T-cell (primary cell): ENCODE results near the gene MBNL3. TPM values are rescaled to one million over a fixed set of nuclear protein-coding genes. Genes with fewer than 3 reads are reported as not detected.

Experiments
- ATAC-seq, 4 experiments: fragments of 200-7000 bp in 3 of 4; fragments of 150-1000 bp in 1 of 4; cut with Tn5 transposase; replicated peaks in 1 of 4; 1 replicate in 3 of 4; 2 replicates in 1 of 4; pipeline ENCODE4 v1.10.0; 2021; ENCODE audit warnings: moderate library complexity in 3 of 4, mild to moderate bottlenecking in 2 of 4, moderate number of reproducible peaks in 1 of 4
- CTCF ChIA-PET, 2 donors: fragments of 300-600 bp; sonication (Branson Sonifier 250); formaldehyde crosslinking; loops; one replicate each; lab custom pipeline; 2022; ENCODE audit warnings: antibody characterized with exemption in 2 of 2; lab: Charles Lee
- POLR2A ChIA-PET, 2 donors: fragments of 300-600 bp; sonication (Branson Sonifier 250); formaldehyde crosslinking; loops; one replicate each; lab custom pipeline; 2022; ENCODE audit warnings: antibody characterized with exemption in 2 of 2; lab: Charles Lee
- DNase-seq, 35 experiments: peaks; one replicate each; pipeline versions ENCODE4 v3.0.0 to v3.0.0-alpha.2; 2013 to 2023
- H3K27ac ChIP-seq: one replicate; pipeline ENCODE4 v1.5.1; 2013; ENCODE audit warnings: low read length
- H3K27me3 ChIP-seq, 2 experiments: replicated peaks in 1 of 2; 1 replicate in 1 of 2; 2 replicates in 1 of 2; pipeline versions ENCODE4 v1.6.1 to v1.7.0; 2013; ENCODE audit warnings: low read length in 1 of 2, mixed read lengths in 1 of 2; ENCODE audit not compliant: control insufficient read depth in 2 of 2, insufficient read depth in 2 of 2; ENCODE audit errors: extremely low read depth in 1 of 2
- H3K36me3 ChIP-seq, 2 donors: 1 replicate in 1 of 2; 2 replicates in 1 of 2; pipeline versions ENCODE4 v1.6.1 to v1.7.0; 2013; ENCODE audit warnings: low read length in 1 of 2; ENCODE audit not compliant: control insufficient read depth in 2 of 2, insufficient read depth in 1 of 2; ENCODE audit errors: extremely low read depth in 1 of 2
- H3K4me1 ChIP-seq, 2 experiments: 1 replicate in 1 of 2; 2 replicates in 1 of 2; pipeline versions ENCODE4 v1.6.1 to v1.7.0; 2013; ENCODE audit warnings: low read length in 2 of 2, mixed read lengths in 1 of 2; ENCODE audit not compliant: insufficient read depth in 2 of 2, control insufficient read depth in 1 of 2; ENCODE audit errors: extremely low read depth in 1 of 2
- H3K4me3 ChIP-seq, 2 donors: 1 replicate in 1 of 2; 2 replicates in 1 of 2; pipeline versions ENCODE4 v1.5.1 to v1.7.0; 2013; ENCODE audit warnings: mild to moderate bottlenecking in 2 of 2, low read length in 1 of 2, moderate library complexity in 1 of 2; ENCODE audit not compliant: control insufficient read depth in 1 of 2; ENCODE audit errors: extremely low read depth in 1 of 2
- H3K9me3 ChIP-seq: 2 replicates; pipeline ENCODE4 v1.7.0; 2013
- H3K27ac Mint-ChIP-seq, 2 donors: one replicate each; pipeline ENCODE4 v1.8.0; 2020 to 2021; ENCODE audit warnings: mild to moderate bottlenecking in 2 of 2, mixed read lengths in 2 of 2
- H3K27me3 Mint-ChIP-seq, 2 donors: one replicate each; pipeline ENCODE4 v1.8.0; 2021 to 2022; ENCODE audit warnings: mixed read lengths in 2 of 2
- H3K36me3 Mint-ChIP-seq: one replicate; pipeline ENCODE4 v1.8.0; 2021; ENCODE audit warnings: mixed read lengths
- H3K4me1 Mint-ChIP-seq, 3 donors: one replicate each; pipeline ENCODE4 v1.8.0; 2020 to 2022; ENCODE audit warnings: mixed read lengths in 3 of 3, mild to moderate bottlenecking in 1 of 3
- H3K4me3 Mint-ChIP-seq, 3 donors: one replicate each; pipeline ENCODE4 v1.8.0; 2020 to 2022; ENCODE audit warnings: mild to moderate bottlenecking in 3 of 3, mixed read lengths in 3 of 3, moderate library complexity in 3 of 3
- H3K9me3 Mint-ChIP-seq, 3 donors: one replicate each; pipeline ENCODE4 v1.8.0; 2020 to 2022; ENCODE audit warnings: mixed read lengths in 3 of 3
- WGBS: methylation state at CpG from one replicate; pipeline ENCODE4 v1.1.5; 2013; ENCODE audit warnings: missing lambda C conversion rate; ENCODE audit not compliant: insufficient coverage; 5-methylcytosine and 5-hydroxymethylcytosine counted together
- total RNA-seq, 35 experiments: library from RNA in 6 of 35; stranded (reverse) in 6 of 35; fragments of 120-200 nt in 1 of 35; gene quantifications; one replicate each; pipeline versions ENCODE4 v1.2.1 to v1.2.4 and lab custom pipeline; 2013 to 2026

The MBNL3 gene
- total RNA-seq, 5 donors from 2014 or later (not counting 1 experiment from before 2014, with no cell fraction given): 23.3 to 39.5 (median 27.2) TPM

GRCh38 chrX:132390792-132391191 is 98.0 kb downstream of the MBNL3 start:
- Histone ChIP-seq H3K27me3 (no peaks in the 10 kb centered on the region), H3K4me1 (no peaks in the 10 kb centered on the region), H3K4me3 (no peak overlapping the region), H3K27ac (no peak overlapping the region), H3K9me3 (no peaks in the 10 kb centered on the region), H3K36me3 (peaks cover 0 to 6% of the 10 kb centered on the region in 2 donors)
- Mint-ChIP-seq H3K27me3 (peaks cover 0 to 15% of the 10 kb centered on the region in 2 donors), H3K36me3 (peaks cover 9% of the 10 kb centered on the region), H3K9me3 (no peaks in the 10 kb centered on the region), H3K27ac (no peak overlapping the region), H3K4me1 (no peaks in the 10 kb centered on the region), H3K4me3 (no peak overlapping the region)
- ChIA-PET CTCF (no interaction called here), POLR2A (no interaction called here)
- WGBS: 100% methylated on average over 1 of the region's 9 CpGs
- no peak for DNase-seq
- no peak for ATAC-seq

GRCh38 chrX:132389480-132389879 is 99.4 kb downstream of the MBNL3 start:
- no peak for DNase-seq
- Histone ChIP-seq H3K4me1 (no peaks in the 10 kb centered on the region), H3K27ac (no peak overlapping the region), H3K36me3 (peaks cover 0 to 6% of the 10 kb centered on the region in 2 donors), H3K27me3 (no peaks in the 10 kb centered on the region), H3K4me3 (no peak overlapping the region), H3K9me3 (no peaks in the 10 kb centered on the region)
- Mint-ChIP-seq H3K36me3 (peaks cover 9% of the 10 kb centered on the region), H3K9me3 (no peaks in the 10 kb centered on the region), H3K27ac (no peak overlapping the region), H3K27me3 (peaks cover 0 to 15% of the 10 kb centered on the region in 2 donors), H3K4me1 (no peaks in the 10 kb centered on the region), H3K4me3 (no peak overlapping the region)
- CTCF ChIA-PET: interaction anchor here in 1 of 2 donors (0.7 kb wide), 1 partner anchor 13 kb away, joined by 4 read pairs; no protein-coding TSS in a partner anchor
- ATAC-seq: no peak
- WGBS: no CpG with 5 or more reads among the region's 2 CpGs
- POLR2A ChIA-PET: no interaction called here

GRCh38 chrX:132388371-132388770 is 100.5 kb downstream of the MBNL3 start:
- H3K27me3 Mint-ChIP-seq: peaks cover 0 to 12% of the 10 kb centered on the region in 2 donors
- ATAC-seq (no peak), DNase-seq (no peak)
- no peaks in the 10 kb centered on the region for H3K4me1 Mint-ChIP-seq
- Histone ChIP-seq H3K4me3 (no peak overlapping the region), H3K27me3 (no peaks in the 10 kb centered on the region), H3K36me3 (peaks cover 0 to 6% of the 10 kb centered on the region in 2 donors), H3K9me3 (no peaks in the 10 kb centered on the region), H3K27ac (no peak overlapping the region), H3K4me1 (no peaks in the 10 kb centered on the region)
- H3K9me3 Mint-ChIP-seq: no peaks in the 10 kb centered on the region
- no CpG with 5 or more reads among the region's 3 CpGs for WGBS
- ChIA-PET POLR2A (no interaction called here), CTCF (interaction anchor here in 1 of 2 donors (0.6 kb wide), 1 partner anchor 561 kb away, joined by 4 read pairs; no protein-coding TSS in a partner anchor)
- H3K4me3 Mint-ChIP-seq: no peak overlapping the region
- peaks cover 9% of the 10 kb centered on the region for H3K36me3 Mint-ChIP-seq
- H3K27ac Mint-ChIP-seq: no peak overlapping the region

- Mint-ChIP-seq H3K4me3 (no peak overlapping the region), H3K36me3 (peaks cover 23% of the 10 kb centered on the region), H3K4me1 (no peaks in the 10 kb centered on the region), H3K27ac (no peak overlapping the region), H3K9me3 (no peaks in the 10 kb centered on the region), H3K27me3 (peaks cover 0 to 23% of the 10 kb centered on the region in 2 donors)
- POLR2A ChIA-PET: interaction anchor here in 1 of 2 donors (0.5 kb wide), 1 partner anchor 133 kb away, joined by 4 read pairs; no protein-coding TSS in a partner anchor
- CTCF ChIA-PET: no interaction called here
- Histone ChIP-seq H3K27ac (no peak overlapping the region), H3K4me1 (no peaks in the 10 kb centered on the region), H3K9me3 (no peaks in the 10 kb centered on the region), H3K27me3 (no peaks in the 10 kb centered on the region), H3K4me3 (no peak overlapping the region), H3K36me3 (peaks cover 0 to 4% of the 10 kb centered on the region in 2 donors)
- WGBS: no CpG with 5 or more reads among the region's 2 CpGs
- DNase-seq: no peak
- ATAC-seq: no peak
Observed at GRCh38 chrX:132384301-132384700, 104.5 kb downstream of the MBNL3 start.

GRCh38 chrX:132382068-132382467 is 106.8 kb downstream of the MBNL3 start:
- Mint-ChIP-seq H3K27me3 (peaks cover 0 to 20% of the 10 kb centered on the region in 2 donors), H3K4me3 (no peak overlapping the region), H3K36me3 (peaks cover 23% of the 10 kb centered on the region), H3K27ac (no peak overlapping the region), H3K4me1 (no peaks in the 10 kb centered on the region), H3K9me3 (no peaks in the 10 kb centered on the region)
- CTCF ChIA-PET: interaction anchor here in 1 of 2 donors (0.6 kb wide), 1 partner anchor 40 kb away, joined by 4 read pairs; no protein-coding TSS in a partner anchor
- Histone ChIP-seq H3K36me3 (peaks cover 0 to 4% of the 10 kb centered on the region in 2 donors), H3K4me3 (no peak overlapping the region), H3K27me3 (no peaks in the 10 kb centered on the region), H3K4me1 (no peaks in the 10 kb centered on the region), H3K9me3 (no peaks in the 10 kb centered on the region), H3K27ac (no peak overlapping the region)
- ATAC-seq (no peak), DNase-seq (no peak)
- WGBS: 100% methylated on average over 6 of the region's 7 CpGs
- POLR2A ChIA-PET: interaction anchor here in 1 of 2 donors (0.6 kb wide), 1 partner anchor 216 kb away, joined by 3 read pairs; no protein-coding TSS in a partner anchor

- Histone ChIP-seq H3K9me3 (no peaks in the 10 kb centered on the region), H3K36me3 (peaks cover 0 to 2% of the 10 kb centered on the region in 2 donors), H3K27me3 (no peaks in the 10 kb centered on the region), H3K4me3 (no peak overlapping the region), H3K4me1 (no peaks in the 10 kb centered on the region), H3K27ac (no peak overlapping the region)
- ATAC-seq (no peak), DNase-seq (no peak)
- Mint-ChIP-seq H3K4me3 (no peak overlapping the region), H3K27me3 (peaks cover 0 to 15% of the 10 kb centered on the region in 2 donors), H3K36me3 (peaks cover 18% of the 10 kb centered on the region), H3K27ac (no peak overlapping the region), H3K4me1 (no peaks in the 10 kb centered on the region), H3K9me3 (no peaks in the 10 kb centered on the region)
- WGBS: no CpG with 5 or more reads among the region's 2 CpGs
- CTCF ChIA-PET: no interaction called here
- POLR2A ChIA-PET: no interaction called here
Observed at GRCh38 chrX:132378281-132378680, 110.6 kb downstream of the MBNL3 start.
